Loucy (cell line): ENCODE measurements around the gene SNAP25.

Experiments
- CTCF ChIP-seq: fragments of 200-600 bp; sonication (generic); conservative IDR thresholded peaks from 2 replicates; pipeline ENCODE4 v1.5.1; 2014; ENCODE audit warnings: mild to moderate bottlenecking, antibody characterized with exemption, low read length
- EZH2phosphoT487 ChIP-seq: fragments of 200-600 bp; IDR thresholded peaks from 2 replicates; pipeline ENCODE4 v1.6.1; 2018; ENCODE audit warnings: antibody characterized with exemption, mild to moderate bottlenecking, moderate library complexity, borderline replicate concordance

GRCh38 chr20:10177326-10177725 lies 41.3 kb upstream of the SNAP25 start:
- TF ChIP-seq CTCF (no peak), EZH2phosphoT487 (no peak)
